ENCODE results near the gene KLHL7. TPM values are rescaled to one million over a fixed set of nuclear protein-coding genes. Genes with fewer than 3 reads are reported as not detected.
A peak's percentile ranks its signal among the peaks of the same experiment; 100 is the strongest.

KLHL7 gene
- polyA plus RNA-seq, 3 donors from 2014 or later = 21.9 to 38.9 (median 27.7) TPM

DNA sequence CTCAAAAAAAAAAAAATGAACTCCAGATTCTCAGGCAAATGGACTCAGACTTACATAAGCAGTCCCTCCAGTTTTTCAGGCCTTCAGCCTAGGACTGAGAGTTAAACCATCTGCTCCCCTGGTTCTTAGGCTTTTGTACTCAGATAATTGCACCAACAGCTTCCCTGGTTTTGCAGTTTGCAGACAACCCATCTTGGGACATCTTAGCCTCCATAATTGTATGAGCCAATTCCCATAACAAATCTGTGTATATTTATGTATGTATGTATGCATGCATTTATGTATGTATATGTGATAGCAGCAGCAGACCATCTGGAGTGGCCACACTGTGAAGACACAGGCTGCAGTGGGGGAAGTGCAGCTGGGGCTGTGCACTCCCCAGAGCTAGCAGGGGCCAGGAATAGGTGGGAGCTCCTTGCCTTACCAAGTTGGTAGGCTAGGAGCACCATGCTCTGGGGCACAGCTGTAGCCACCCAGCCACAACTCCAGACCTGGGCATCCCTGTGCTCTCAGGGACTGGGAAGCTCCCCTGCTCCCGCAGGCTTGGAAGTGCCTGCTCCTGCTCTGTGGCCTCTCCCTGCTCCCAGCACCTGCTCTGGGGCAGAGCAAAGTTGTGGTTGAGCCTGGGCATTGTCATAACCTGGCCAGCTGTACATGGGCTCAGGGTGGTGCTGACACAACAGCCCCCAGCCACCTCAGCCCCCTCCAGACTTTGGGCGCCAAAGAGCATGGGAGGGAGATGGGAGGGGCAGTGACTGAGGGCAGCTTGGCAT, 8.9 kb upstream of the KLHL7 start:
- DNase-seq = no peak
- no peak overlapping the region for H3K4me3 Mint-ChIP-seq
- H3K27ac Mint-ChIP-seq = no peak overlapping the region
- H3K27me3 Mint-ChIP-seq (ENCODE audit: low read depth in 3 of 3) = peaks cover 0 to 11% (median 1%) of the 10 kb centered on the region in 3 donors
- H3K9me3 Mint-ChIP-seq = no peaks in the 10 kb centered on the region
- H3K36me3 Mint-ChIP-seq = no peaks in the 10 kb centered on the region
- H3K4me1 Mint-ChIP-seq = no peaks in the 10 kb centered on the region

- H3K4me3 Mint-ChIP-seq = no peak overlapping the region
- H3K27me3 Mint-ChIP-seq (ENCODE audit: low read depth in 3 of 3) = peaks cover 0 to 7% (median 0%) of the 10 kb centered on the region in 3 donors
- no peaks in the 10 kb centered on the region for H3K36me3 Mint-ChIP-seq
- DNase-seq = no peak
- no peak overlapping the region for H3K27ac Mint-ChIP-seq
- no peaks in the 10 kb centered on the region for H3K9me3 Mint-ChIP-seq
- H3K4me1 Mint-ChIP-seq = no peaks in the 10 kb centered on the region
Observed at GRCh38 chr7:23098029-23098428, 7.6 kb upstream of the KLHL7 start.

GRCh38 chr7:23098460-23098859, 7.1 kb upstream of the KLHL7 start:
- no peak overlapping the region for H3K27ac Mint-ChIP-seq
- DNase-seq = no peak
- no peaks in the 10 kb centered on the region for H3K9me3 Mint-ChIP-seq
- peaks cover 0 to 7% (median 0%) of the 10 kb centered on the region in 3 donors for H3K27me3 Mint-ChIP-seq (ENCODE audit: low read depth in 3 of 3)
- no peak overlapping the region for H3K4me3 Mint-ChIP-seq
- no peaks in the 10 kb centered on the region for H3K4me1 Mint-ChIP-seq
- no peaks in the 10 kb centered on the region for H3K36me3 Mint-ChIP-seq

- Mint-ChIP-seq H3K4me1 (peaks cover 8 to 10% of the 10 kb centered on the region in 2 donors), H3K27me3 (ENCODE audit: low read depth in 3 of 3) (peaks cover 0 to 10% (median 5%) of the 10 kb centered on the region in 3 donors), H3K27ac (no peak overlapping the region), H3K4me3 (no peak overlapping the region), H3K36me3 (no peaks in the 10 kb centered on the region), H3K9me3 (no peaks in the 10 kb centered on the region)
- DNase-seq = no peak
Observed at GRCh38 chr7:23100697-23101096, 4.9 kb upstream of the KLHL7 start.

GRCh38 chr7:23105086-23105643, 420 bp upstream of the KLHL7 start:
- DNase-seq = no peak

GRCh38 chr7:23106057-23106822, 655 bp downstream of the KLHL7 start:
- H3K27me3 Mint-ChIP-seq (ENCODE audit: low read depth in 3 of 3) = peaks cover 0 to 9% (median 4%) of the 10 kb centered on the region in 3 donors
- H3K4me3 Mint-ChIP-seq = peak overlapping the region; percentile 93 to 99 (median 95)
- DNase-seq = peak in 1 of 3 donors; percentile 44
- H3K27ac Mint-ChIP-seq = peak overlapping the region; percentile 91 to 98 (median 96)
- H3K9me3 Mint-ChIP-seq = no peaks in the 10 kb centered on the region
- H3K36me3 Mint-ChIP-seq = no peaks in the 10 kb centered on the region
- peaks cover 34 to 56% of the 10 kb centered on the region in 2 donors for H3K4me1 Mint-ChIP-seq

More at GRCh38 chr7:23105086-23105643, 420 bp upstream of the KLHL7 start:
- Mint-ChIP-seq H3K9me3 (no peaks in the 10 kb centered on the region), H3K27ac (peak overlapping the region; percentile 91 to 98 (median 96)), H3K4me3 (peak overlapping the region; percentile 93 to 99 (median 95)), H3K4me1 (peaks cover 33 to 48% of the 10 kb centered on the region in 2 donors), H3K27me3 (ENCODE audit: low read depth in 3 of 3) (peaks cover 0 to 9% (median 4%) of the 10 kb centered on the region in 3 donors), H3K36me3 (no peaks in the 10 kb centered on the region)

GRCh38 chr7:23106823-23107663, 1.5 kb downstream of the KLHL7 start:
- Mint-ChIP-seq H3K27me3 (ENCODE audit: low read depth in 3 of 3) (peaks cover 0 to 9% (median 4%) of the 10 kb centered on the region in 3 donors), H3K4me1 (peaks cover 34 to 57% of the 10 kb centered on the region in 2 donors)

GRCh38 chr7:23107781-23108180, 2.2 kb downstream of the KLHL7 start:
- no peak for DNase-seq
- H3K4me3 Mint-ChIP-seq = peak overlapping the region in 3 of 5 donors; percentile 93 to 99 (median 95)
- H3K4me1 Mint-ChIP-seq = peaks cover 36 to 57% of the 10 kb centered on the region in 2 donors
- no peak overlapping the region for H3K27ac Mint-ChIP-seq
- peaks cover 0 to 9% (median 4%) of the 10 kb centered on the region in 3 donors for H3K27me3 Mint-ChIP-seq (ENCODE audit: low read depth in 3 of 3)
- no peaks in the 10 kb centered on the region for H3K36me3 Mint-ChIP-seq
- H3K9me3 Mint-ChIP-seq = no peaks in the 10 kb centered on the region

More at GRCh38 chr7:23106823-23107663, 1.5 kb downstream of the KLHL7 start:
- Mint-ChIP-seq H3K36me3 (no peaks in the 10 kb centered on the region), H3K27ac (peak overlapping the region; percentile 91 to 98 (median 96)), H3K9me3 (no peaks in the 10 kb centered on the region), H3K4me3 (peak overlapping the region; percentile 93 to 99 (median 95))
- DNase-seq = no peak

- peak overlapping the region in 1 of 5 donors; percentile 36 for H3K4me3 Mint-ChIP-seq
- H3K9me3 Mint-ChIP-seq = no peaks in the 10 kb centered on the region
- no peak for DNase-seq
- H3K27ac Mint-ChIP-seq = no peak overlapping the region
- peaks cover 0 to 9% (median 4%) of the 10 kb centered on the region in 3 donors for H3K27me3 Mint-ChIP-seq (ENCODE audit: low read depth in 3 of 3)
- no peaks in the 10 kb centered on the region for H3K36me3 Mint-ChIP-seq
- peaks cover 36 to 57% of the 10 kb centered on the region in 2 donors for H3K4me1 Mint-ChIP-seq
Observed at GRCh38 chr7:23108995-23109394, 3.4 kb downstream of the KLHL7 start.

DNA sequence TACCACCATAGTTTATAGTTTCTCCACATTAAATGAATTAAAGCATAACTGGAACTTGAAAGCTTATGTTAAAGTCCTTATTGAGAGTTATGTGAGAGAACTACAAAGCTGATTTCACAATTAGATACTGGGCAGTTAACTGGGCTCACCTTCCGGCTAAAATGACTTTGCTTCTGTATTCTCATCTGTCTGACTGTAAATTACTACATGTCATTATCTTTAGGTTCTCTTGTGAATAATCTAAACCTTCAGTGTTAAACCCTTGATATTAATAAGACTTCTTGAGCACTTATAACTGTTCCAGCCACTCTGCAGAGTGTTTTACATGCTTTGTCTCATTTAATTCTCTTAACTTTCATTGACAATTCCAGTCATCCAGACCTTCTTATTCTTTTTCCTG, 3.9 kb downstream of the KLHL7 start:
- Mint-ChIP-seq H3K27me3 (ENCODE audit: low read depth in 3 of 3) (peaks cover 0 to 9% (median 4%) of the 10 kb centered on the region in 3 donors), H3K4me3 (no peak overlapping the region), H3K4me1 (peaks cover 35 to 57% of the 10 kb centered on the region in 2 donors), H3K27ac (no peak overlapping the region), H3K36me3 (no peaks in the 10 kb centered on the region), H3K9me3 (no peaks in the 10 kb centered on the region)
- no peak for DNase-seq

DNA sequence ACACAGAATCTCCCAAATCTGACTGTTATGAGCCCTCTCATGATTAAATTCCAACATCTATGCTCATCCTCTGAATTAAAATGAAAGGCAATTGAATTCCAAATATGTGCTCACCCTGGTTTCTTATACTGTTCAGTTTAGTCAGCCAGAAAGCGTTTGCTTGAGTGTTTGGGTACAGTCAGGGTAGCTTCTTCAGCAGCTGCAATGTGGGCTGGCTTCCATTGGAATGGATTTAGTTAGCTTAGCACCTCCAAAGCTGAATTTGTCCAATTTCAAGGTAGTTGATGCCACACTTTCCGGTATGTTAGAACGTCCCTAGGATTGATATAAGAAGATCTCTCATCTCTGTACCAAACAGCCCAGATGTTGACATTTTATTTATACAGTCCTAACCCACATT, 9.3 kb downstream of the KLHL7 start:
- Mint-ChIP-seq H3K9me3 (no peaks in the 10 kb centered on the region), H3K36me3 (peaks cover 0 to 4% (median 4%) of the 10 kb centered on the region in 3 donors), H3K4me3 (no peak overlapping the region), H3K27me3 (ENCODE audit: low read depth in 3 of 3) (no peaks in the 10 kb centered on the region), H3K27ac (no peak overlapping the region), H3K4me1 (peaks cover 6 to 12% of the 10 kb centered on the region in 2 donors)
- DNase-seq = no peak

DNA sequence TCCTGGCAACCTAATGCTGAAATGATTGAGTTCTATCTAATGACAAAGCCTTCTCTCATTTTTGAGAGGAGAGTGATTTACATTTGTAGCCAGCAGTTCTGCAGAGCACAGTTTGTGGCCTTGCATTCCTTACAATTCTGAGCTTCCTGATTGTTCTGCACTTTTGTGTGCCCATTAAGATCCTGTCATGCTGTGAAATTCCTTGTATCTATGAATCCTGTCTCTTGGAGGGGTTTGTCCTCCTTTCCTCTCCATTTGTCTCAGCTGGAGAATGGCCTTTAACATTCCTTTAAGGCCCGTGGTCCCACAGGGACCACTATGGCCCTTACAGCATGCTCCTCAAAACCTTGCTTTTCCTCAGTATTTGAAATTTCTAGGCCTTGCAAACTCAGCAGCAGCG, 10.4 kb downstream of the KLHL7 start:
- no peak overlapping the region for H3K27ac Mint-ChIP-seq
- DNase-seq = no peak
- peaks cover 0 to 4% (median 4%) of the 10 kb centered on the region in 3 donors for H3K36me3 Mint-ChIP-seq
- H3K4me3 Mint-ChIP-seq = no peak overlapping the region
- H3K27me3 Mint-ChIP-seq (ENCODE audit: low read depth in 3 of 3) = no peaks in the 10 kb centered on the region
- H3K9me3 Mint-ChIP-seq = no peaks in the 10 kb centered on the region
- peaks cover 2 to 3% of the 10 kb centered on the region in 2 donors for H3K4me1 Mint-ChIP-seq

DNA sequence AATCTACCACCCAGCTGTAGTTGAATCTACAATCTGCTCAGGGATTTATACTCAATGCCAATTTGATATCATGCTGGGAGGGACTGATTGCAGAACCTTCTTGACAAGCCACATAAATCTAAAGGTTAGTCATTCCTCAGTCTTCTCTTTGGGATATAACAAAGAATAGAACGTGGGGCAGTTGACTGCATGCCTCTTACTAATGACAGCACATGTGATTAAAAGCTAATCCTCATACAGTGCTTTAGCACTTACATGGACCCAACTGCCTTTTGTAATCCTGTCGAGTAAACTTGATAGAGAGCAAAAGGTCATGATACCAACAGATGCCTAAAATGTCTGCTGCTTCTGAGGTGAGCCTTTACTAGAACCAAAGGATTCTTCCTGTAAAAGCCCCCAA, 12.3 kb downstream of the KLHL7 start:
- Mint-ChIP-seq H3K27me3 (ENCODE audit: low read depth in 3 of 3) (no peaks in the 10 kb centered on the region), H3K9me3 (no peaks in the 10 kb centered on the region), H3K27ac (no peak overlapping the region), H3K4me1 (no peaks in the 10 kb centered on the region), H3K4me3 (no peak overlapping the region), H3K36me3 (peaks cover 0 to 4% (median 4%) of the 10 kb centered on the region in 3 donors)
- no peak for DNase-seq

Measured in immature natural killer cell (primary cell).